H1 (cell line): Measurements from ENCODE around the gene POP5. TPM values are rescaled to one million over a fixed set of nuclear protein-coding genes. Genes with fewer than 3 reads are reported as not detected.

Experiments used
- CTCF ChIA-PET: fragments of 300-600 bp; sonication (Branson Sonifier 250); formaldehyde crosslinking; loops from one replicate; lab custom pipeline; 2021; ENCODE audit not compliant: partially characterized antibody; lab: Charles Lee
- POLR2A ChIA-PET: fragments of 300-600 bp; sonication (Branson Sonifier 250); formaldehyde crosslinking; loops from one replicate; lab custom pipeline; 2021; ENCODE audit warnings: inconsistent platforms; ENCODE audit not compliant: partially characterized antibody; lab: Charles Lee
- DNase-seq, 2 experiments: peaks; one replicate each; pipeline versions ENCODE4 v3.0.0 to v3.0.0-alpha.2; 2010 to 2022; ENCODE audit warnings: low spot score in 2 of 2, low read depth in 1 of 2, mixed read lengths in 1 of 2
- FAIRE-seq: peaks from 2 replicates; lab custom pipeline; 2011; peaks lifted over from hg19 to GRCh38; lab: Jason Lieb, UNC
- H2AFZ ChIP-seq: 2 replicates; pipeline ENCODE4 v1.8.1; 2012; ENCODE audit warnings: low read length, inconsistent platforms
- H2AK5ac ChIP-seq: 2 replicates; pipeline ENCODE4 v1.6.1; 2013; ENCODE audit warnings: low read depth, low read length
- H2BK120ac ChIP-seq: replicated peaks from 2 replicates; pipeline ENCODE3; 2013; ENCODE audit warnings: low read depth, low read length, inconsistent platforms
- H2BK12ac ChIP-seq: 2 replicates; pipeline ENCODE4 v1.6.1; 2013; ENCODE audit warnings: low read depth, low read length
- H2BK15ac ChIP-seq: 2 replicates; pipeline ENCODE4 v1.6.1; 2013; ENCODE audit warnings: low read length
- H2BK20ac ChIP-seq: 2 replicates; pipeline ENCODE4 v1.6.1; 2013; ENCODE audit warnings: low read length
- H2BK5ac ChIP-seq: 2 replicates; pipeline ENCODE4 v1.6.1; 2013; ENCODE audit warnings: low read depth, low read length
- H3K14ac ChIP-seq: 2 replicates; pipeline ENCODE4 v1.6.1; 2013; ENCODE audit warnings: inconsistent platforms; ENCODE audit not compliant: insufficient read length
- H3K18ac ChIP-seq: 2 replicates; pipeline ENCODE4 v1.6.1; 2013; ENCODE audit warnings: low read length; ENCODE audit errors: extremely low read depth
- H3K23ac ChIP-seq: 2 replicates; pipeline ENCODE4 v1.6.1; 2013; ENCODE audit warnings: inconsistent platforms; ENCODE audit not compliant: insufficient read length
- H3K23me2 ChIP-seq: 2 replicates; pipeline ENCODE4 v1.6.1; 2013; ENCODE audit warnings: low read depth, low read length
- H3K27ac ChIP-seq: 2 replicates; pipeline ENCODE4 v1.6.1; 2011; ENCODE audit warnings: low read depth, low read length, inconsistent platforms
- H3K27me3 ChIP-seq, 4 experiments: replicated peaks in 1 of 4; 1 replicate in 1 of 4; 2 replicates in 3 of 4; pipeline versions ENCODE4 v1.6.1 to v1.8.1; 2011 to 2013; ENCODE audit warnings: low read length in 3 of 4, mild to moderate bottlenecking in 3 of 4, inconsistent platforms in 2 of 4, mixed read lengths in 2 of 4, moderate library complexity in 1 of 4; ENCODE audit not compliant: control insufficient read depth in 3 of 4, insufficient read depth in 3 of 4; ENCODE audit errors: extremely low read depth in 1 of 4
- H3K36me3 ChIP-seq, 4 experiments: 2 replicates each; pipeline versions ENCODE4 v1.6.1 to v1.8.1; 2011 to 2013; ENCODE audit warnings: mild to moderate bottlenecking in 4 of 4, low read length in 3 of 4, moderate library complexity in 2 of 4, control low read depth in 1 of 4, inconsistent platforms in 1 of 4; ENCODE audit not compliant: insufficient read depth in 4 of 4, control insufficient read depth in 2 of 4
- H3K4ac ChIP-seq: replicated peaks from 2 replicates; pipeline ENCODE3; 2013; ENCODE audit warnings: low read length, low read depth, mixed read lengths, inconsistent platforms; ENCODE audit not compliant: insufficient read length
- H3K4me1 ChIP-seq, 4 experiments: replicated peaks in 1 of 4; 1 replicate in 1 of 4; 2 replicates in 3 of 4; pipeline versions ENCODE4 v1.6.1 to v1.8.1; 2011 to 2013; ENCODE audit warnings: low read length in 3 of 4, inconsistent platforms in 2 of 4, mixed read lengths in 1 of 4; ENCODE audit not compliant: insufficient read depth in 4 of 4, control insufficient read depth in 3 of 4
- H3K4me2 ChIP-seq, 2 experiments: 2 replicates each; pipeline versions ENCODE4 v1.6.1 to v1.8.1; 2011 to 2013; ENCODE audit warnings: low read depth in 2 of 2, low read length in 2 of 2, control low read depth in 1 of 2, inconsistent platforms in 1 of 2, mild to moderate bottlenecking in 1 of 2; ENCODE audit not compliant: insufficient read depth in 1 of 2
- H3K4me3 ChIP-seq, 4 experiments: fragments of 200-600, 300-600 bp in 1 of 4; sonication (generic), shearing (Covaris generic), sonication (Bioruptor Twin) in 1 of 4; 2 replicates each; pipeline versions ENCODE4 v1.5.1 to v1.8.1; 2011 to 2016; ENCODE audit warnings: low read length in 4 of 4, low read depth in 3 of 4, control low read depth in 2 of 4, inconsistent platforms in 2 of 4, mild to moderate bottlenecking in 2 of 4, mixed read lengths in 1 of 4, moderate library complexity in 1 of 4; ENCODE audit not compliant: insufficient read depth in 2 of 4; ENCODE audit errors: extremely low read depth in 1 of 4
- H3K56ac ChIP-seq: replicated peaks from 2 replicates; pipeline ENCODE3; 2013; ENCODE audit warnings: low read depth, mild to moderate bottlenecking, mixed read lengths, low read length, inconsistent platforms; ENCODE audit not compliant: insufficient read length
- H3K79me1 ChIP-seq: 2 replicates; pipeline ENCODE4 v1.6.1; 2013; ENCODE audit warnings: low read depth, low read length, control low read depth
- H3K79me2 ChIP-seq, 2 experiments: 2 replicates each; pipeline versions ENCODE4 v1.6.1 to v1.8.1; 2012 to 2013; ENCODE audit warnings: low read length in 2 of 2, mild to moderate bottlenecking in 2 of 2, inconsistent platforms in 1 of 2; ENCODE audit not compliant: insufficient read depth in 2 of 2, control insufficient read depth in 1 of 2
- H3K9ac ChIP-seq, 4 experiments: replicated peaks in 1 of 4; 1 replicate in 1 of 4; 2 replicates in 3 of 4; pipeline versions ENCODE4 v1.6.1 to v1.8.1; 2011 to 2013; ENCODE audit warnings: low read depth in 3 of 4, low read length in 3 of 4, control low read depth in 2 of 4, mild to moderate bottlenecking in 2 of 4, moderate library complexity in 2 of 4, inconsistent platforms in 1 of 4; ENCODE audit errors: extremely low read depth in 1 of 4
- H3K9me3 ChIP-seq, 2 experiments: 2 replicates each; pipeline versions ENCODE4 v1.6.1 to v1.8.1; 2012 to 2013; ENCODE audit warnings: mild to moderate bottlenecking in 2 of 2, moderate library complexity in 2 of 2, control low read depth in 1 of 2, inconsistent platforms in 1 of 2, low read depth in 1 of 2, low read length in 1 of 2, mixed read lengths in 1 of 2; ENCODE audit not compliant: insufficient read depth in 2 of 2
- H4K20me1 ChIP-seq, 2 experiments: replicated peaks in 1 of 2; 2 replicates each; pipeline versions ENCODE3 to v1.8.1; 2011 to 2013; ENCODE audit warnings: inconsistent platforms in 2 of 2, low read length in 2 of 2, mild to moderate bottlenecking in 1 of 2; ENCODE audit not compliant: insufficient read depth in 2 of 2, control insufficient read depth in 1 of 2
- H4K5ac ChIP-seq: 2 replicates; pipeline ENCODE4 v1.6.1; 2013; ENCODE audit warnings: low read length, low read depth, mixed read lengths, inconsistent platforms; ENCODE audit not compliant: insufficient read length
- H4K8ac ChIP-seq: 2 replicates; pipeline ENCODE4 v1.8.0; 2013; ENCODE audit warnings: mild to moderate bottlenecking, moderate library complexity, low read length, inconsistent platforms; ENCODE audit not compliant: insufficient read depth; ENCODE audit errors: extremely low read depth
- H4K91ac ChIP-seq: replicated peaks from 2 replicates; pipeline ENCODE3; 2013; ENCODE audit warnings: low read length, mixed read lengths, inconsistent platforms; ENCODE audit not compliant: insufficient read length
- BACH1 ChIP-seq: IDR thresholded peaks from 2 replicates; pipeline ENCODE4 v1.6.1; 2012; ENCODE audit warnings: low read length, improper control_type of control experiment
- CBX8 ChIP-seq: fragments of 300-800, 300-1000 bp; sonication (generic); IDR thresholded peaks from 2 replicates; pipeline ENCODE4 v1.7.1; 2016; ENCODE audit warnings: low read depth, low read length, borderline replicate concordance
- CEBPB ChIP-seq: IDR thresholded peaks from 2 replicates; pipeline ENCODE4 v1.6.1; 2012; ENCODE audit warnings: low read depth, low read length
- EGR1 ChIP-seq: IDR thresholded peaks from 2 replicates; pipeline ENCODE4 v1.6.1; 2011; ENCODE audit warnings: low read depth, low read length, borderline replicate concordance
- EP300 ChIP-seq, 2 experiments: IDR thresholded peaks; 1 replicate in 1 of 2; 2 replicates in 1 of 2; pipeline ENCODE4 v1.6.1; 2011 to 2012; ENCODE audit warnings: low read depth in 2 of 2, low read length in 2 of 2, mild to moderate bottlenecking in 2 of 2, borderline replicate concordance in 1 of 2, inconsistent platforms in 1 of 2, moderate library complexity in 1 of 2
- KDM4A ChIP-seq: IDR thresholded peaks from one replicate; pipeline ENCODE4 v1.7.1; 2012; ENCODE audit warnings: low read depth, mild to moderate bottlenecking, moderate library complexity, low read length, inconsistent platforms; ENCODE audit not compliant: severe bottlenecking
- MAFK ChIP-seq: IDR thresholded peaks from 2 replicates; pipeline ENCODE4 v1.6.1; 2012; ENCODE audit warnings: low read depth, mild to moderate bottlenecking, improper control_type of control experiment, low read length
- PHF8 ChIP-seq: fragments of 200-600 bp; sonication (generic); conservative IDR thresholded peaks from 2 replicates; pipeline ENCODE4 v1.7.1; 2012; ENCODE audit warnings: low read depth, mild to moderate bottlenecking, inconsistent platforms, low read length, moderate library complexity
- YY1 ChIP-seq: IDR thresholded peaks from 2 replicates; pipeline ENCODE4 v1.6.1; 2011; ENCODE audit warnings: low read depth, mild to moderate bottlenecking, low read length
- WGBS, 2 experiments: shearing (Covaris generic) in 1 of 2; methylation state at CpG; one replicate each; pipeline versions ENCODE4 v1.1.6 to v1.1.7; 2013 to 2015; ENCODE audit warnings: low lambda C conversion rate in 2 of 2, mixed read lengths in 2 of 2, inconsistent platforms in 1 of 2, low coverage in 1 of 2, missing lambda C conversion rate in 1 of 2; ENCODE audit not compliant: insufficient replicate concordance in 2 of 2, insufficient coverage in 1 of 2, insufficient read length in 1 of 2; ENCODE audit errors: extremely low coverage in 1 of 2, missing lambda C conversion rate in 1 of 2; 5-methylcytosine and 5-hydroxymethylcytosine counted together
- polyA plus RNA-seq, 7 experiments: library from polyadenylated mRNA; depleted of rRNA in 3 of 7; stranded (reverse) in 5 of 7; unstranded in 2 of 7; fragments of >200 nt in 5 of 7; fragments of 200-250 nt in 2 of 7; gene quantifications; 1 replicate in 5 of 7; 2 replicates in 1 of 7; 4 replicates in 1 of 7; pipeline versions ENCODE4 v1.2.1 to v1.2.3, GENCODE V29; 2011 to 2013; ENCODE audit warnings: missing spikeins in 2 of 7, mixed read lengths in 2 of 7
- total RNA-seq: library from RNA; stranded (reverse); fragmentation: NEBNext Ultra II Directional; extraction: Animal tissue kit (Norgen Biotek cat#: 25700); gene quantifications from 2 replicates; pipeline ENCODE4 v1.2.1, GENCODE V29; 2021
- TF ChIP-seq, protein P1 (sequence below): IDR thresholded peaks from 2 replicates; pipeline ENCODE4 v1.6.1; 2012; ENCODE audit warnings: inconsistent platforms
- TF ChIP-seq, protein P2 (sequence below): IDR thresholded peaks from 2 replicates; pipeline ENCODE4 v1.6.1; 2012; ENCODE audit warnings: inconsistent platforms
- TF ChIP-seq, protein P3 (sequence below): IDR thresholded peaks from 2 replicates; pipeline ENCODE4 v1.6.1; 2011; ENCODE audit warnings: low read length, improper control_type of control experiment

POP5 gene
- total and polyA plus RNA-seq, 2 of the 8 experiments (the other 6 are each of a cell fraction or from before 2014, with no cell fraction given) = 59.7 to 124 TPM

DNA sequence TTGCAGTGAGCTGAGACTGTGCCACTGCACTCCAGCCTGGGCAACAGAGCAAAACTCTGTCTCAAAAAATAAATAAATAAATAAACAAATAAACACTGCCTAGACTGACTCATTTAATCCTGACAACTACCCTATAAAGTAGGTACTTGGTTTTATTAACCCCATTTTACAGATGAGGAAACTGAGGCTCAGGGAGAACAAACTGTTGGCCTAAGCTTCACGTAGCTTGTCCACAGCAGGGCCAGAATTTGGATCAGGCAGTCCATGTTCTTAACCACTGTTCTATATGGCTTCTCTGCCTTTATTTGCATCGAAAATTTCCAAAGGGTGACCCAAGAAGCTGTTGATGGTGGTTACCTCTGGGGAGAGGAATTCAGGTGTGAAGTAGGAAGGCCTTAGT, 5.7 kb upstream of the POP5 start:
- ChIA-PET POLR2A (no interaction called here), CTCF (interaction anchor here (0.8 to 1.6 kb wide), 4 partner anchors 40 to 134 kb away, joined by 3 to 6 read pairs (median 4); no protein-coding TSS in a partner anchor)
- H2AK5ac ChIP-seq = no peak overlapping the region

More for the DNA sequence above, 5.7 kb upstream of the POP5 start:
- Histone ChIP-seq H2BK20ac (no peak overlapping the region), H3K9ac (no peak overlapping the region), H3K4ac (no peak overlapping the region), H3K56ac (no peak overlapping the region), H3K36me3 (no peaks in the 10 kb centered on the region), H4K5ac (no peak overlapping the region), H3K79me2 (no peaks in the 10 kb centered on the region), H3K4me1 (peaks cover 0 to 8% (median 1%) of the 10 kb centered on the region in 4 experiments; a peak in 4 of 7 replicates), H4K91ac (no peak overlapping the region), H3K4me3 (no peak overlapping the region), H3K27me3 (peaks cover 0 to 3% (median 1%) of the 10 kb centered on the region in 4 experiments; a peak in 1 of 7 replicates), H2BK120ac (no peak overlapping the region), H3K9me3 (no peaks in the 10 kb centered on the region), H3K18ac (no peak overlapping the region), H3K23me2 (peaks cover 3% of the 10 kb centered on the region; the same call in 1 of the 2 replicates), H2BK12ac (no peak overlapping the region), H2BK5ac (no peak overlapping the region), H3K27ac (no peak overlapping the region), H3K14ac (no peak overlapping the region), H2AFZ (no peak overlapping the region), H4K20me1 (no peaks in the 10 kb centered on the region), H3K79me1 (no peaks in the 10 kb centered on the region), H4K8ac (no peak overlapping the region), H3K23ac (no peak overlapping the region), H2BK15ac (no peak overlapping the region), H3K4me2 (no peak overlapping the region)
- TF ChIP-seq, protein P1, sequence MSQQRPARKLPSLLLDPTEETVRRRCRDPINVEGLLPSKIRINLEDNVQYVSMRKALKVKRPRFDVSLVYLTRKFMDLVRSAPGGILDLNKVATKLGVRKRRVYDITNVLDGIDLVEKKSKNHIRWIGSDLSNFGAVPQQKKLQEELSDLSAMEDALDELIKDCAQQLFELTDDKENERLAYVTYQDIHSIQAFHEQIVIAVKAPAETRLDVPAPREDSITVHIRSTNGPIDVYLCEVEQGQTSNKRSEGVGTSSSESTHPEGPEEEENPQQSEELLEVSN = no peak
- TF ChIP-seq BACH1 = no peak
- TF ChIP-seq, protein P2, sequence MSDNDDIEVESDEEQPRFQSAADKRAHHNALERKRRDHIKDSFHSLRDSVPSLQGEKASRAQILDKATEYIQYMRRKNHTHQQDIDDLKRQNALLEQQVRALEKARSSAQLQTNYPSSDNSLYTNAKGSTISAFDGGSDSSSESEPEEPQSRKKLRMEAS = no peak
- TF ChIP-seq, protein P3, sequence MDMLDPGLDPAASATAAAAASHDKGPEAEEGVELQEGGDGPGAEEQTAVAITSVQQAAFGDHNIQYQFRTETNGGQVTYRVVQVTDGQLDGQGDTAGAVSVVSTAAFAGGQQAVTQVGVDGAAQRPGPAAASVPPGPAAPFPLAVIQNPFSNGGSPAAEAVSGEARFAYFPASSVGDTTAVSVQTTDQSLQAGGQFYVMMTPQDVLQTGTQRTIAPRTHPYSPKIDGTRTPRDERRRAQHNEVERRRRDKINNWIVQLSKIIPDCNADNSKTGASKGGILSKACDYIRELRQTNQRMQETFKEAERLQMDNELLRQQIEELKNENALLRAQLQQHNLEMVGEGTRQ = no peak
- no peak for TF ChIP-seq KDM4A
- no peak for TF ChIP-seq YY1
- no peak for TF ChIP-seq PHF8
- no peak for TF ChIP-seq CEBPB
- TF ChIP-seq MAFK = no peak
- TF ChIP-seq CBX8 = no peak
- TF ChIP-seq EGR1 = no peak
- no peak for TF ChIP-seq EP300 (IDR thresholded peaks at IDR 0.05; ENCODE audit: borderline replicate concordance in 1 of 2, low read depth in 2 of 2, low read length in 2 of 2)
- no peak for DNase-seq
- no peak for FAIRE-seq
- 84% methylated on average over 2 of the region's 2 CpGs; no CpG with 5 or more reads in 1 of the 2 experiments for WGBS, 2 experiments
